ENCODE results near the gene L3MBTL1.
A peak's percentile ranks its signal among the peaks of the same experiment; 100 is the strongest.

L3MBTL1 gene

DNA sequence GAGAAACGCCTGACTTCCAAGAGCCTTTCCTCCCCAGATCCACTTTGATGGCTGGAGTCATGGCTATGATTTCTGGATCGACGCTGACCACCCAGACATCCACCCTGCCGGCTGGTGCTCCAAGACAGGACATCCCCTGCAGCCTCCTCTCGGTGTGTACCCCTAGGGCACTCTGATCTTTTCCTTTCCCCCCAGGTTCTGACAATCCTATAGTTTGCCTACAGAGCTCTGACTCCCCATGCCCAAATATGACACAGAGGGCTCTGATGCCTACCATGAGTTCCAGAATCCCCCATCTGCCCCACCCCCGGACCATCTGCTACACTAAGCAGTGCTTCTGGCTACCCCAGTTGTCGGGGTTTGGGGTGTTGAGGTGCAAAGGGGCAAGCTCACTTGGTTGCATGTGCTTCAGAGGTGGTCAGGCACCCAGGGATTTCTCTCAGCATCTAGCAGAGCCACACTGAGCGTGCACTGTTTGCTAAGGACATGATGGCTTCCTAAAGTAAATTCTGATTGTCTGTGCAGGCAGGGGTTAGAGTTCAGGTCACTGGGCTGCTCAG is 27.4 kb downstream of the L3MBTL1 start:
- Histone ChIP-seq H3K4me1 (ENCODE audit: control insufficient read depth in 2 of 2, insufficient read depth in 2 of 2, low read length in 2 of 2) (no peaks in the 10 kb centered on the region), H3K36me3 (ENCODE audit: control insufficient read depth in 2 of 2, insufficient read depth in 2 of 2, low read length in 2 of 2) (no peaks in the 10 kb centered on the region), H3K4me3 (ENCODE audit: low read length in 2 of 2) (no peak overlapping the region), H3K27ac (ENCODE audit: low read depth in 2 of 2, low read length in 2 of 2) (no peak overlapping the region), H3K9ac (ENCODE audit: low read depth in 1 of 2, low read length in 2 of 2) (no peak overlapping the region), H3K27me3 (ENCODE audit: control insufficient read depth in 2 of 2, insufficient read depth in 2 of 2, low read length in 2 of 2) (no peaks in the 10 kb centered on the region), H3K9me3 (ENCODE audit: control insufficient read depth in 2 of 2, low read length in 2 of 2) (no peaks in the 10 kb centered on the region)

DNA sequence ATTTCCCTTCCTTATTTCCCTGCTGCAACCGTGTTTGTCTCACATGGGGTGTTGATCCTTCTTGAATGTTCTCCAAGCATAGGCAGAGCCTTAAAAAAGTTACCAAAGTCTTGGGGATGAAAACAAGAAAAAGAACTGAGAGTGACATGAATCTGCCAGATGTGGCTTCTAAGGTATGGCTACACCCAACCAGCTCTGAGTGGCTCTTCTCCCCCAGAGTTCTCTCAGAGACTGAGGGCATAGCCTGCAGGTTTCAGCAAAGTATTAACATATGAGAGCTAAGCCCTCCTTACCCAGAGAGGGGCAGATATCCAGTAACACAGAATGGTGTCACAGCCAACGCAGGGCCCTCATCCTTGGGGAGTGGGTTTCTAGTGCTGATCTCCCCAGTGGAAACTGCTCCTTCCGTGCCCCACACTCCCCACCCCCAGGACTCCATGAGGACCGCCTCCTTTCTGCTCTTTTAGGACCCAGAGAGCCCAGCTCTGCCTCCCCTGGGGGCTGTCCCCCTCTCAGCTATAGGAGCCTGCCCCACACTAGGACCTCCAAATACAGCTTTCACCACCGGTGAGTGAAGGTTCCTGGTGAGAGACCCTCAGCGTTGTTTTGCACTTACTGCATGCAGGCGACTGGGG is 28.0 kb downstream of the L3MBTL1 start:
- no peak overlapping the region for H3K9ac ChIP-seq (ENCODE audit: low read depth in 1 of 2, low read length in 2 of 2)
- H3K4me1 ChIP-seq (ENCODE audit: control insufficient read depth in 2 of 2, insufficient read depth in 2 of 2, low read length in 2 of 2) = peaks cover 0 to 3% of the 10 kb centered on the region in 2 donors
- H3K36me3 ChIP-seq (ENCODE audit: control insufficient read depth in 2 of 2, insufficient read depth in 2 of 2, low read length in 2 of 2) = no peaks in the 10 kb centered on the region
- no peak overlapping the region for H3K27ac ChIP-seq (ENCODE audit: low read depth in 2 of 2, low read length in 2 of 2)
- no peaks in the 10 kb centered on the region for H3K9me3 ChIP-seq (ENCODE audit: control insufficient read depth in 2 of 2, low read length in 2 of 2)
- no peaks in the 10 kb centered on the region for H3K27me3 ChIP-seq (ENCODE audit: control insufficient read depth in 2 of 2, insufficient read depth in 2 of 2, low read length in 2 of 2)
- no peak overlapping the region for H3K4me3 ChIP-seq (ENCODE audit: low read length in 2 of 2)

DNA sequence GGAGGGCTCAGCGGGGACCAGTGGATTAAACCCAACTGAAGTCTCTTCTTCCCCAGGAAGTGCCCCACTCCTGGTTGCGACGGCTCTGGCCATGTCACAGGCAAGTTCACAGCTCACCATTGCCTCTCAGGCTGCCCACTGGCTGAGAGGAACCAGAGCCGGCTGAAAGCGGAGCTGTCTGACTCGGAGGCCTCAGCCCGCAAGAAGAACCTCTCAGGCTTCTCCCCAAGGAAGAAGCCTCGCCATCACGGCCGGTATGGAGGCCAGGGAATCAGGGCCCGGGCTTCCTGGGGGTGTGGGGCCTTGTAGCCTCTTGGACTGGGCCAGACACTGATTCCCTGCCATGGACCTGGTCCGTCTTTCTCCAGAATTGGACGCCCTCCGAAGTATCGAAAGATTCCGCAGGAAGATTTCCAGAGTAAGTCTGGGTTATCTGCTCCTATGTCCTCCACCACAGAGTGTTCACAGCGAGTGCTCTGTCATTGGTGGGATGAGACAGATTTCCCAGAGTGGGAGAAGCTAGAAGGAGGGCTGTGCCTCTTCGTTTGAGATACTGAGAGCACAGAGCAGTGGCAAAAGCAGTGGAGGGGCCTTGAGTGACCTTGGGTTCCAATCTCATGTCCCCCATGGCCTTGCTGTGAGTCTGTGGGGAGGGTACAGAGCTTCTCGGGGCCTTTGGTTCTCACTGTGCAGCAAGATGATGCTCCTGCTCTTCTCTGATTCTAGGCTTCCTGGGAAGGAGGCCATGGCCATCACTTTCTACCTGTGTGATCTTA is 28.7 kb downstream of the L3MBTL1 start:
- no peaks in the 10 kb centered on the region for H3K9me3 ChIP-seq (ENCODE audit: control insufficient read depth in 2 of 2, low read length in 2 of 2)
- H3K27ac ChIP-seq (ENCODE audit: low read depth in 2 of 2, low read length in 2 of 2) = no peak overlapping the region
- H3K4me3 ChIP-seq (ENCODE audit: low read length in 2 of 2) = no peak overlapping the region
- H3K36me3 ChIP-seq (ENCODE audit: control insufficient read depth in 2 of 2, insufficient read depth in 2 of 2, low read length in 2 of 2) = no peaks in the 10 kb centered on the region
- no peak overlapping the region for H3K9ac ChIP-seq (ENCODE audit: low read depth in 1 of 2, low read length in 2 of 2)
- no peaks in the 10 kb centered on the region for H3K27me3 ChIP-seq (ENCODE audit: control insufficient read depth in 2 of 2, insufficient read depth in 2 of 2, low read length in 2 of 2)
- H3K4me1 ChIP-seq (ENCODE audit: control insufficient read depth in 2 of 2, insufficient read depth in 2 of 2, low read length in 2 of 2) = peaks cover 0 to 10% of the 10 kb centered on the region in 2 donors

GRCh38 chr20:43536817-43537440 is 29.4 kb downstream of the L3MBTL1 start:
- no peaks in the 10 kb centered on the region for H3K36me3 ChIP-seq (ENCODE audit: control insufficient read depth in 2 of 2, insufficient read depth in 2 of 2, low read length in 2 of 2)
- peaks cover 0 to 15% of the 10 kb centered on the region in 2 donors for H3K4me1 ChIP-seq (ENCODE audit: control insufficient read depth in 2 of 2, insufficient read depth in 2 of 2, low read length in 2 of 2)
- H3K27ac ChIP-seq (ENCODE audit: low read depth in 2 of 2, low read length in 2 of 2) = no peak overlapping the region
- H3K27me3 ChIP-seq (ENCODE audit: control insufficient read depth in 2 of 2, insufficient read depth in 2 of 2, low read length in 2 of 2) = no peaks in the 10 kb centered on the region
- no peak overlapping the region for H3K9ac ChIP-seq (ENCODE audit: low read depth in 1 of 2, low read length in 2 of 2)
- H3K4me3 ChIP-seq (ENCODE audit: low read length in 2 of 2) = no peak overlapping the region
- no peaks in the 10 kb centered on the region for H3K9me3 ChIP-seq (ENCODE audit: control insufficient read depth in 2 of 2, low read length in 2 of 2)

DNA sequence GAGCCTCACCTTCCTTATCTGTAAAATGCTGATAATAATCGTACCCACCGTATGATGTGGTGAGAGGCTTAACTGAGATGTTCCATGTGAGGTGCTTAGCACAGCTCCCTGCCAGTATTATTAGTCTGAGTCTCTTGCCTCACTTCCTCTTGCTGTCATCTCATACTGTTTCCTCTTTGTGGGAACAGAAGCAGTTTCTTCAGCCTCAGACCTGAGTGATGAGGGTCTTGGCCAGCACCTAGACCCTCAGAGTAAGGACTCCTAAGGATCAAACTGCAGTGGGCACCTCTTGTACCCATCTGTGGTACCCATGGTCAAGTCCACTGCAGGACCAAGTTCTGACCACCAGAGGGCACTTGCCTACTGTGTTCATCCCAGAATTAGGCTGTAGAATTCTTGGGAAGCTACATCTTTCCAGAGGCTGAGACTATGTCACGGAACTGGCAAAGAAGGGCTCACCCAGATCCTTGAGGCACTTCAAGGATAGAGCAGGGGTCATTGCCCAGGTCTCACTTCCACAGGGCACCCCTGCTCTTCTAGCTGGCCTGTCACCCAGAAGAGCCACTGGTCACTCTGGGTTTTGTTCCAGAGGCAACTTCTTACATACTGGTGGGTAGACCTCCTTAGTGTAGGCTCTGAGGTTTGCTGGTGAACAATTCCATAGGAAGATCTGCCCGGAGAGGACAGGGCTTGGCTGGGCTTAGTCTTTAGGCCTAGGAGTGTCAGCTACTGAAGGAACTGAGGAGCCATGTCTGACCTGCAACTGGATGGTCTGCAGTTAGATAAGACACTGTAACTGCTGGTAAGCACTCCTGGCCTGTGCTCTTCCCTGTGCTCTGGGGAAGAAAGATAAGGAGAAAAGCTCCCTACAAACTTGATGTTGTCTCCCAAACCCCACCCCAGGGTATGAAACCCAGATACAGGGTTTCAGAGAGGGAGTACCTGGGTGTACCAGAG is 30.7 kb downstream of the L3MBTL1 start:
- H3K36me3 ChIP-seq (ENCODE audit: control insufficient read depth in 2 of 2, insufficient read depth in 2 of 2, low read length in 2 of 2) = no peaks in the 10 kb centered on the region
- no peaks in the 10 kb centered on the region for H3K9me3 ChIP-seq (ENCODE audit: control insufficient read depth in 2 of 2, low read length in 2 of 2)
- no peak overlapping the region for H3K9ac ChIP-seq (ENCODE audit: low read depth in 1 of 2, low read length in 2 of 2)
- H3K4me3 ChIP-seq (ENCODE audit: low read length in 2 of 2) = no peak overlapping the region
- H3K27ac ChIP-seq (ENCODE audit: low read depth in 2 of 2, low read length in 2 of 2) = no peak overlapping the region
- no peaks in the 10 kb centered on the region for H3K27me3 ChIP-seq (ENCODE audit: control insufficient read depth in 2 of 2, insufficient read depth in 2 of 2, low read length in 2 of 2)
- peaks cover 0 to 17% of the 10 kb centered on the region in 2 donors for H3K4me1 ChIP-seq (ENCODE audit: control insufficient read depth in 2 of 2, insufficient read depth in 2 of 2, low read length in 2 of 2)

GRCh38 chr20:43538878-43539700 is 31.6 kb downstream of the L3MBTL1 start:
- H3K27me3 ChIP-seq (ENCODE audit: control insufficient read depth in 2 of 2, insufficient read depth in 2 of 2, low read length in 2 of 2) = no peaks in the 10 kb centered on the region
- no peak overlapping the region for H3K4me3 ChIP-seq (ENCODE audit: low read length in 2 of 2)
- H3K36me3 ChIP-seq (ENCODE audit: control insufficient read depth in 2 of 2, insufficient read depth in 2 of 2, low read length in 2 of 2) = peaks cover 0 to 2% of the 10 kb centered on the region in 2 donors
- no peak overlapping the region for H3K9ac ChIP-seq (ENCODE audit: low read depth in 1 of 2, low read length in 2 of 2)
- H3K9me3 ChIP-seq (ENCODE audit: control insufficient read depth in 2 of 2, low read length in 2 of 2) = no peaks in the 10 kb centered on the region
- no peak overlapping the region for H3K27ac ChIP-seq (ENCODE audit: low read depth in 2 of 2, low read length in 2 of 2)
- H3K4me1 ChIP-seq (ENCODE audit: control insufficient read depth in 2 of 2, insufficient read depth in 2 of 2, low read length in 2 of 2) = peaks cover 0 to 17% of the 10 kb centered on the region in 2 donors

DNA sequence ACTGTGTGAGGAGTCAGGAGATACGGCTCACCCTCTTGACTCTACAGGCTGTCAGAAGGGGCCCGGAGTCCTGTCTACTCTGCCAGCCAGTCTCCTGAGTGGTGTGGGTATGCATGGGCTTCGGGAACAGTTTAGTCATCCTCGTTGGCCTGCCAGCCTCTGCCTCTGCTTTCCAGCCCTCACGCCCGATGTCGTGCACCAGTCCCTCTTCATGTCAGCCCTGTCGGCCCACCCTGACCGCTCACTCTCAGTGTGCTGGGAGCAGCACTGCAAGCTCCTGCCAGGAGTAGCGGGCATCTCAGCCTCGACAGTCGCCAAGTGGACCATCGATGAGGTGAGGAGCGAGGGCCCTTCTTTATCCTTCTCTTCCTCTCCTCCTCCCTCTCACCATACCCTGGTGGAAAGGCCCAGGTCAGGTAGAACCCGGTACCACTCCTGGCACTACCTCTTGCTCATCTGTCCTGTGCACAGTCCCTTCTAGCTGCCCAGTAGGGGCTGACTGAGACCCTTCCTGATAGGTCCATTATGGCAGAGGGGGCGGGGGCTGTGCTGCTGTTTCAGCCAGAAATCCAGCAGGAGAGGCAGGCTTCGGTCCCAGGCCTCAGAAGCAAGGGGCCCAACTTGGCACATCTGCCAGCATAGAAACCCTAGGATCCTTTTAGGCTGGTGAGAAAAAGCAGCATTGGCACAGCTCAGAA is 32.6 kb downstream of the L3MBTL1 start:
- H3K4me3 ChIP-seq (ENCODE audit: low read length in 2 of 2) = no peak overlapping the region
- H3K9me3 ChIP-seq (ENCODE audit: control insufficient read depth in 2 of 2, low read length in 2 of 2) = no peaks in the 10 kb centered on the region
- peaks cover 0 to 2% of the 10 kb centered on the region in 2 donors for H3K36me3 ChIP-seq (ENCODE audit: control insufficient read depth in 2 of 2, insufficient read depth in 2 of 2, low read length in 2 of 2)
- H3K9ac ChIP-seq (ENCODE audit: low read depth in 1 of 2, low read length in 2 of 2) = no peak overlapping the region
- H3K27ac ChIP-seq (ENCODE audit: low read depth in 2 of 2, low read length in 2 of 2) = peak overlapping the region; percentile 11 to 51
- H3K4me1 ChIP-seq (ENCODE audit: control insufficient read depth in 2 of 2, insufficient read depth in 2 of 2, low read length in 2 of 2) = peaks cover 0 to 17% of the 10 kb centered on the region in 2 donors
- no peaks in the 10 kb centered on the region for H3K27me3 ChIP-seq (ENCODE audit: control insufficient read depth in 2 of 2, insufficient read depth in 2 of 2, low read length in 2 of 2)

DNA sequence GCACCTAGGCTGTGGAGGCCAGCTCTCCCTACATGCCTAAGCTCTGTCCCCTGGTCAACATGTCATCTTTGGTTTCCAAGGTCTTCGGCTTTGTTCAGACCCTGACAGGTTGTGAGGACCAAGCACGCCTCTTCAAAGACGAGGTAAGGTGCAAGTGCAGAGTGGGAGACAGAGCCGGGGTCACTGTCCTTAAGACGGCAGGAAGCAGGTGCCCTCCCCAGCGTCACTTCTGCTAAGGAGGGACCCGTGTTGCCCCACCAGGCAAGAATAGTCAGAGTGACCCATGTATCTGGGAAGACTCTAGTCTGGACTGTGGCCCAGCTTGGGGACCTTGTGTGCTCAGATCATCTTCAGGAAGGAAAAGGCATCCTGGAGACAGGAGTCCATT is 33.2 kb downstream of the L3MBTL1 start:
- H3K4me3 ChIP-seq (ENCODE audit: low read length in 2 of 2) = no peak overlapping the region
- H3K27ac ChIP-seq (ENCODE audit: low read depth in 2 of 2, low read length in 2 of 2) = peak overlapping the region; percentile 11 to 51
- peak overlapping the region in 1 of 2 donors; percentile 11 for H3K9ac ChIP-seq (ENCODE audit: low read depth in 1 of 2, low read length in 2 of 2)
- no peaks in the 10 kb centered on the region for H3K9me3 ChIP-seq (ENCODE audit: control insufficient read depth in 2 of 2, low read length in 2 of 2)
- H3K4me1 ChIP-seq (ENCODE audit: control insufficient read depth in 2 of 2, insufficient read depth in 2 of 2, low read length in 2 of 2) = peaks cover 0 to 17% of the 10 kb centered on the region in 2 donors
- peaks cover 0 to 2% of the 10 kb centered on the region in 2 donors for H3K36me3 ChIP-seq (ENCODE audit: control insufficient read depth in 2 of 2, insufficient read depth in 2 of 2, low read length in 2 of 2)
- no peaks in the 10 kb centered on the region for H3K27me3 ChIP-seq (ENCODE audit: control insufficient read depth in 2 of 2, insufficient read depth in 2 of 2, low read length in 2 of 2)
